H9 (cell line): ENCODE data around the gene ABHD5. TPM values are rescaled to one million over a fixed set of nuclear protein-coding genes. Genes with fewer than 3 reads are reported as not detected.

Source experiments
- DNase-seq: peaks from one replicate; pipeline ENCODE4 v3.0.0-alpha.2; 2017
- H2AFZ ChIP-seq: one replicate; pipeline ENCODE4 v1.6.1; 2013; ENCODE audit warnings: mild to moderate bottlenecking, low read length, control low read depth, moderate library complexity
- H2AK5ac ChIP-seq: 2 replicates; pipeline ENCODE4 v1.6.1; 2013; ENCODE audit warnings: low read length, control low read depth, mixed read lengths; ENCODE audit not compliant: insufficient read length
- H2BK120ac ChIP-seq: one replicate; pipeline ENCODE4 v1.6.1; 2013; ENCODE audit warnings: low read depth, mild to moderate bottlenecking, low read length, control low read depth, inconsistent platforms; ENCODE audit not compliant: poor library complexity, severe bottlenecking
- H2BK12ac ChIP-seq: 2 replicates; pipeline ENCODE4 v1.6.1; 2013; ENCODE audit warnings: low read length, control low read depth, mixed read lengths, low read depth; ENCODE audit not compliant: insufficient read length
- H2BK15ac ChIP-seq: 2 replicates; pipeline ENCODE4 v1.6.1; 2013; ENCODE audit warnings: low read depth, low read length, control low read depth
- H2BK20ac ChIP-seq: one replicate; pipeline ENCODE4 v1.6.1; 2013; ENCODE audit warnings: low read depth, mild to moderate bottlenecking, low read length, control low read depth, inconsistent platforms; ENCODE audit not compliant: poor library complexity, severe bottlenecking
- H2BK5ac ChIP-seq: 2 replicates; pipeline ENCODE4 v1.6.1; 2013; ENCODE audit warnings: low read length, control low read depth, mixed read lengths; ENCODE audit not compliant: insufficient read length
- H3K14ac ChIP-seq: 2 replicates; pipeline ENCODE4 v1.6.1; 2013; ENCODE audit warnings: low read length, control low read depth; ENCODE audit not compliant: insufficient read depth
- H3K18ac ChIP-seq: 2 replicates; pipeline ENCODE4 v1.6.1; 2013; ENCODE audit warnings: low read depth, mild to moderate bottlenecking, mixed read lengths, low read length, control low read depth; ENCODE audit not compliant: insufficient read length
- H3K23ac ChIP-seq: 2 replicates; pipeline ENCODE4 v1.6.1; 2013; ENCODE audit warnings: low read length, control low read depth, mixed read lengths, low read depth; ENCODE audit not compliant: insufficient read length
- H3K23me2 ChIP-seq: 2 replicates; pipeline ENCODE4 v1.6.1; 2013; ENCODE audit warnings: low read depth, mild to moderate bottlenecking, mixed read lengths, low read length, control low read depth; ENCODE audit not compliant: insufficient read length, poor library complexity, severe bottlenecking
- H3K27ac ChIP-seq: 2 replicates; pipeline ENCODE4 v1.5.1; 2013; ENCODE audit warnings: low read length, control low read depth, mixed read lengths, low read depth; ENCODE audit not compliant: insufficient read length
- H3K27me3 ChIP-seq: 2 replicates; pipeline ENCODE4 v1.6.1; 2013; ENCODE audit warnings: low read length, control low read depth, inconsistent platforms; ENCODE audit not compliant: insufficient read depth
- H3K4ac ChIP-seq: 2 replicates; pipeline ENCODE4 v1.6.1; 2013; ENCODE audit warnings: low read depth, mild to moderate bottlenecking, control low read depth, inconsistent platforms, low read length, moderate library complexity
- H3K4me1 ChIP-seq: 2 replicates; pipeline ENCODE4 v1.6.1; 2013; ENCODE audit warnings: low read length, control low read depth, inconsistent platforms; ENCODE audit not compliant: insufficient read depth
- H3K4me2 ChIP-seq: 2 replicates; pipeline ENCODE4 v1.6.1; 2013; ENCODE audit warnings: low read length, control low read depth, mixed read lengths; ENCODE audit not compliant: insufficient read length, insufficient read depth
- H3K56ac ChIP-seq: 2 replicates; pipeline ENCODE4 v1.6.1; 2013; ENCODE audit warnings: low read depth, mild to moderate bottlenecking, mixed read lengths, low read length, control low read depth; ENCODE audit not compliant: insufficient read length
- H3K79me1 ChIP-seq: 2 replicates; pipeline ENCODE4 v1.6.1; 2013; ENCODE audit warnings: low read depth, mild to moderate bottlenecking, moderate library complexity, low read length, control low read depth, inconsistent platforms; ENCODE audit not compliant: insufficient read depth, poor library complexity, severe bottlenecking
- H3K79me2 ChIP-seq: 2 replicates; pipeline ENCODE4 v1.6.1; 2013; ENCODE audit warnings: low read length, control low read depth, inconsistent platforms; ENCODE audit not compliant: insufficient read depth
- H3K9ac ChIP-seq: 2 replicates; pipeline ENCODE4 v1.6.1; 2013; ENCODE audit warnings: low read length, control low read depth, mixed read lengths; ENCODE audit not compliant: insufficient read length; ENCODE audit errors: extremely low read depth
- H3K9me3 ChIP-seq: one replicate; pipeline ENCODE4 v1.6.1; 2013; ENCODE audit warnings: low read depth, low read length, inconsistent platforms; ENCODE audit not compliant: control insufficient read depth
- H3T11ph ChIP-seq: one replicate; pipeline ENCODE4 v1.6.1; 2013; ENCODE audit warnings: mild to moderate bottlenecking, low read length, control low read depth, inconsistent platforms
- H4K20me1 ChIP-seq: one replicate; pipeline ENCODE4 v1.6.1; 2013; ENCODE audit not compliant: control insufficient read depth, insufficient read length, insufficient read depth
- H4K5ac ChIP-seq: 2 replicates; pipeline ENCODE4 v1.6.1; 2013; ENCODE audit warnings: low read depth, mild to moderate bottlenecking, mixed read lengths, low read length, control low read depth; ENCODE audit not compliant: insufficient read length
- H4K8ac ChIP-seq: replicated peaks from 2 replicates; pipeline ENCODE4 v1.6.1; 2013; ENCODE audit warnings: low read length, control low read depth, mixed read lengths, low read depth; ENCODE audit not compliant: insufficient read length
- H4K91ac ChIP-seq: 2 replicates; pipeline ENCODE4 v1.6.1; 2013; ENCODE audit warnings: low read depth, mild to moderate bottlenecking, moderate library complexity, mixed read lengths, low read length, control low read depth; ENCODE audit not compliant: insufficient read length
- H3K27ac Mint-ChIP-seq, 3 experiments: 2 replicates in 2 of 3; 3 replicates in 1 of 3; pipeline ENCODE4 v1.8.0; 2020 to 2021; ENCODE audit warnings: mixed read lengths in 3 of 3, mild to moderate bottlenecking in 1 of 3, moderate library complexity in 1 of 3
- H3K27me3 Mint-ChIP-seq: 2 replicates; pipeline ENCODE4 v1.8.0; 2021; ENCODE audit warnings: low read depth, mild to moderate bottlenecking, moderate library complexity, mixed read lengths
- H3K36me3 Mint-ChIP-seq, 3 experiments: 2 replicates in 2 of 3; 3 replicates in 1 of 3; pipeline ENCODE4 v1.8.0; 2020 to 2021; ENCODE audit warnings: low read depth in 3 of 3, mixed read lengths in 3 of 3; ENCODE audit not compliant: insufficient read depth in 1 of 3
- H3K4me1 Mint-ChIP-seq, 2 experiments: 2 replicates each; pipeline ENCODE4 v1.8.0; 2020; ENCODE audit warnings: mixed read lengths in 2 of 2
- H3K4me3 Mint-ChIP-seq, 2 experiments: 2 replicates in 1 of 2; 3 replicates in 1 of 2; pipeline ENCODE4 v1.8.0; 2020 to 2021; ENCODE audit warnings: mild to moderate bottlenecking in 2 of 2, mixed read lengths in 2 of 2, moderate library complexity in 1 of 2
- H3K9me3 Mint-ChIP-seq, 2 experiments: 2 replicates in 1 of 2; 3 replicates in 1 of 2; pipeline ENCODE4 v1.8.0; 2020; ENCODE audit warnings: mild to moderate bottlenecking in 2 of 2, mixed read lengths in 2 of 2, moderate library complexity in 1 of 2
- CTCF ChIP-seq: fragments of 200-600 bp; sonication (generic); conservative IDR thresholded peaks from 3 replicates; pipeline ENCODE4 v1.8.0; 2021; ENCODE audit warnings: antibody characterized with exemption, mild to moderate bottlenecking
- WGBS: extraction: QIAGEN DNeasy Blood & Tissue Kit; methylation state at CpG from one replicate; pipeline ENCODE4 v1.1.7; 2013; ENCODE audit warnings: missing lambda C conversion rate, low lambda C conversion rate, mixed read lengths; ENCODE audit not compliant: insufficient read length; ENCODE audit errors: extremely low coverage; 5-methylcytosine and 5-hydroxymethylcytosine counted together
- total RNA-seq: library from RNA; stranded (reverse); gene quantifications from 2 replicates; pipeline ENCODE4 v1.2.1, GENCODE V29; 2021

Gene ABHD5
- total RNA-seq, 1 experiment from 2014 or later, result 13.1 TPM

- DNase-seq, result no peak
- no peak overlapping the region for H3K4me3 Mint-ChIP-seq
- no CpG with 5 or more reads among the region's 3 CpGs for WGBS
These were observed 32.5 kb downstream of the ABHD5 start for GRCh38 chr3:43723121-43723734.

More at GRCh38 chr3:43723121-43723734, 32.5 kb downstream of the ABHD5 start:
- Histone ChIP-seq H3K9me3 (no peaks in the 10 kb centered on the region), H2AK5ac (no peak overlapping the region), H3K4me1 (0 out of 2 replicates have a peak, but pooled peaks cover 3% of the 10 kb centered on the region), H2BK15ac (no peak overlapping the region), H3K27ac (no peak overlapping the region), H3K9ac (no peak overlapping the region), H3K14ac (no peak overlapping the region), H3K27me3 (no peaks in the 10 kb centered on the region), H2BK20ac (no peak overlapping the region), H3T11ph (no peak overlapping the region), H2BK5ac (no peak overlapping the region), H2AFZ (no peak overlapping the region), H4K8ac (no peak overlapping the region), H3K4me2 (no peak overlapping the region), H4K91ac (no peak overlapping the region), H3K23ac (no peak overlapping the region), H2BK120ac (no peak overlapping the region), H3K79me1 (no peaks in the 10 kb centered on the region), H3K23me2 (no peaks in the 10 kb centered on the region), H3K4ac (no peak overlapping the region), H3K18ac (no peak overlapping the region), H4K20me1 (no peaks in the 10 kb centered on the region), H3K56ac (no peak overlapping the region), H3K79me2 (no peaks in the 10 kb centered on the region), H4K5ac (no peak overlapping the region), H2BK12ac (no peak overlapping the region)
- Mint-ChIP-seq H3K27ac (no peak overlapping the region), H3K27me3 (no peaks in the 10 kb centered on the region; the same call in 1 of the 2 replicates), H3K9me3 (no peaks in the 10 kb centered on the region), H3K36me3 (peaks cover 0 to 12% (median 4%) of the 10 kb centered on the region in 3 experiments; a peak in 5 of 7 replicates), H3K4me1 (peaks cover 3 to 15% of the 10 kb centered on the region in 2 experiments)
- TF ChIP-seq CTCF, result no peak
